PC-3 (cell line): Measurements from ENCODE around the gene ARHGEF28. TPM values are rescaled to one million over a fixed set of nuclear protein-coding genes. Genes with fewer than 3 reads are reported as not detected.
A peak's percentile ranks its signal among the peaks of the same experiment; 100 is the strongest.

Experiments
- ATAC-seq: fragments of 200-7000 bp; cut with Tn5 transposase; 2 replicates; pipeline ENCODE4 v1.9.1; 2020; ENCODE audit warnings: mild to moderate bottlenecking, moderate library complexity
- BruUV-seq: library from RNA; stranded (reverse); fragments of 400-500 nt; replicated peaks from 2 replicates; lab custom pipeline; 2021; lab: Mats Ljungman, UMichigan
- CTCF ChIA-PET: fragments of 300-600 bp; sonication (Branson Sonifier 250); formaldehyde crosslinking; loops from one replicate; lab custom pipeline; 2022; ENCODE audit warnings: antibody characterized with exemption; lab: Charles Lee
- POLR2A ChIA-PET: fragments of 300-600 bp; sonication (Branson Sonifier 250); formaldehyde crosslinking; loops from one replicate; lab custom pipeline; 2022; ENCODE audit warnings: antibody characterized with exemption; ENCODE audit not compliant: unreplicated experiment; lab: Charles Lee
- DNase-seq: peaks from one replicate; pipeline ENCODE4 v3.0.0-alpha.2; 2015
- H2AFZ ChIP-seq: fragments of 300-600 bp; sonication (generic); 2 replicates; pipeline ENCODE4 v1.6.0; 2016; ENCODE audit warnings: antibody characterized with exemption, low read length
- H3F3A ChIP-seq: fragments of 300-600 bp; sonication (generic); one replicate; pipeline ENCODE4 v1.6.0; 2017; ENCODE audit warnings: antibody characterized with exemption, low read length, control low read depth, mild to moderate bottlenecking; ENCODE audit not compliant: unreplicated experiment
- H3K27ac ChIP-seq: fragments of 300-600 bp; sonication (generic); 2 replicates; pipeline ENCODE4 v1.5.1; 2016; ENCODE audit warnings: mild to moderate bottlenecking, low read length
- H3K27me3 ChIP-seq: fragments of 300-600 bp; sonication (generic); 2 replicates; pipeline ENCODE4 v1.6.1; 2016; ENCODE audit warnings: low read length, mixed read lengths
- H3K36me3 ChIP-seq: fragments of 300-600 bp; sonication (generic); 2 replicates; pipeline ENCODE4 v1.6.1; 2016; ENCODE audit warnings: low read depth, mixed run types, low read length, mixed read lengths
- H3K4me1 ChIP-seq: fragments of 300-600 bp; sonication (generic); 2 replicates; pipeline ENCODE4 v1.5.1; 2016; ENCODE audit warnings: low read length; ENCODE audit not compliant: insufficient read depth
- H3K4me2 ChIP-seq: fragments of 300-600 bp; sonication (generic); 2 replicates; pipeline ENCODE4 v1.6.0; 2016; ENCODE audit warnings: low read length
- H3K4me3 ChIP-seq: fragments of 300-600 bp; sonication (generic); 2 replicates; pipeline ENCODE4 v1.5.1; 2016; ENCODE audit warnings: mild to moderate bottlenecking, low read length, mixed read lengths
- H3K79me2 ChIP-seq: fragments of 300-600 bp; sonication (generic); 2 replicates; pipeline ENCODE4 v1.6.1; 2017; ENCODE audit warnings: low read length, mixed read lengths
- H3K9ac ChIP-seq: fragments of 300-600 bp; sonication (generic); 2 replicates; pipeline ENCODE4 v1.6.0; 2016; ENCODE audit warnings: mild to moderate bottlenecking, low read length
- H3K9me2 ChIP-seq: fragments of 300-600 bp; sonication (generic); replicated peaks from 2 replicates; pipeline ENCODE4 v1.6.1; 2016; ENCODE audit warnings: mixed run types, low read length, mixed read lengths
- H3K9me3 ChIP-seq: fragments of 300-600 bp; sonication (generic); 2 replicates; pipeline ENCODE4 v1.6.1; 2016; ENCODE audit warnings: low read length, mixed read lengths
- H4K20me1 ChIP-seq: fragments of 300-600 bp; sonication (generic); 2 replicates; pipeline ENCODE4 v1.6.1; 2016; ENCODE audit warnings: low read length, mixed read lengths
- EZH2 ChIP-seq: fragments of 300-600 bp; sonication (generic); IDR thresholded peaks from one replicate; pipeline ENCODE4 v1.6.1; 2017; ENCODE audit warnings: antibody characterized with exemption, mild to moderate bottlenecking, low read length; ENCODE audit not compliant: unreplicated experiment
- EZH2phosphoT487 ChIP-seq: fragments of 300-600 bp; sonication (generic); IDR thresholded peaks from 2 replicates; pipeline ENCODE4 v1.6.1; 2018; ENCODE audit warnings: mild to moderate bottlenecking, antibody characterized with exemption, low read length, borderline replicate concordance
- intact Hi-C: fragments of 100-400 bp; cut with micrococcal nuclease; formaldehyde crosslinking; loops from 2 replicates; pipeline ENCODE4 v1.9.0; 2023
- total RNA-seq: library from RNA; depleted of rRNA; stranded (reverse); fragments of >200 nt; gene quantifications from 2 replicates; pipeline ENCODE4 v1.2.3, GENCODE V29; 2014
- TF ChIP-seq, protein P1 (sequence below): fragments of 300-600 bp; sonication (generic); conservative IDR thresholded peaks from 2 replicates; pipeline ENCODE4 v1.5.1; 2017; ENCODE audit warnings: antibody characterized with exemption, low read depth, mild to moderate bottlenecking, low read length

The ARHGEF28 gene
- total RNA-seq, 1 experiment from 2014 or later: 24.2 TPM

GRCh38 chr5:73853091-73853490 lies 227.1 kb downstream of the ARHGEF28 start:
- no peak overlapping the region for H3K9ac ChIP-seq
- H3K4me3 ChIP-seq: no peak overlapping the region
- H3K27ac ChIP-seq: peak overlapping the region; percentile 64
- no peaks in the 10 kb centered on the region for H3K79me2 ChIP-seq
- no peaks in the 10 kb centered on the region for H3F3A ChIP-seq
- no peak overlapping the region for H2AFZ ChIP-seq
- ChIA-PET CTCF (no interaction called here), POLR2A (no interaction called here)
- DNase-seq (peak; percentile 77), ATAC-seq (peak; percentile 84)
- H3K36me3 ChIP-seq: no peaks in the 10 kb centered on the region
- no peaks in the 10 kb centered on the region for H3K27me3 ChIP-seq
- H3K9me3 ChIP-seq: no peaks in the 10 kb centered on the region
- TF ChIP-seq EZH2: no peak
- TF ChIP-seq, protein P1, sequence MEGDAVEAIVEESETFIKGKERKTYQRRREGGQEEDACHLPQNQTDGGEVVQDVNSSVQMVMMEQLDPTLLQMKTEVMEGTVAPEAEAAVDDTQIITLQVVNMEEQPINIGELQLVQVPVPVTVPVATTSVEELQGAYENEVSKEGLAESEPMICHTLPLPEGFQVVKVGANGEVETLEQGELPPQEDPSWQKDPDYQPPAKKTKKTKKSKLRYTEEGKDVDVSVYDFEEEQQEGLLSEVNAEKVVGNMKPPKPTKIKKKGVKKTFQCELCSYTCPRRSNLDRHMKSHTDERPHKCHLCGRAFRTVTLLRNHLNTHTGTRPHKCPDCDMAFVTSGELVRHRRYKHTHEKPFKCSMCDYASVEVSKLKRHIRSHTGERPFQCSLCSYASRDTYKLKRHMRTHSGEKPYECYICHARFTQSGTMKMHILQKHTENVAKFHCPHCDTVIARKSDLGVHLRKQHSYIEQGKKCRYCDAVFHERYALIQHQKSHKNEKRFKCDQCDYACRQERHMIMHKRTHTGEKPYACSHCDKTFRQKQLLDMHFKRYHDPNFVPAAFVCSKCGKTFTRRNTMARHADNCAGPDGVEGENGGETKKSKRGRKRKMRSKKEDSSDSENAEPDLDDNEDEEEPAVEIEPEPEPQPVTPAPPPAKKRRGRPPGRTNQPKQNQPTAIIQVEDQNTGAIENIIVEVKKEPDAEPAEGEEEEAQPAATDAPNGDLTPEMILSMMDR: no peak
- TF ChIP-seq EZH2phosphoT487: no peak
- peaks cover 14% of the 10 kb centered on the region for H3K4me1 ChIP-seq
- no peaks in the 10 kb centered on the region for H4K20me1 ChIP-seq
- peak overlapping the region; percentile 40; the same call in 1 of the 2 replicates for H3K4me2 ChIP-seq
- BruUV-seq: no TSS peak
- no peaks in the 10 kb centered on the region for H3K9me2 ChIP-seq
- intact Hi-C loops: no loop called here

DNA sequence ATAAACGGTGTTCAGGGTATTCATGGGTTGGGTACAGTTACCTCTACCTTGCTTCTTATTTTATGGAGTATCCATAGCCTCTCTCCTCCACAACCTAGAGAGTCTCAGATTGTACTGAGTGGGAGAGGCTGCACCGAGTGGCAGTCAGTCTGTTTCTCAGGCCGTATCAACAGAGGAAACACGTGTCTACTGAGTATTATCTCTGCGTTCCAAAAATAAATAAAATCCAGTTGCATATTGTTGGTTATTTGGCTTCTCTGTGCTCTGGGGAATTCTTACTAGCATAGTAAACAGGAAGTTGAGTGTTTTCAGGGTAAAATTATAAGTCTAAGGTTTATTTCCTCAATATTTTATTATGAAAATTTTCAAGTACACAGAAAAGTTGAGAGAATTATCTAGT lies 231.0 kb downstream of the ARHGEF28 start:
- Histone ChIP-seq H3K9me3 (no peaks in the 10 kb centered on the region), H3K36me3 (no peaks in the 10 kb centered on the region), H3K4me1 (peaks cover 14% of the 10 kb centered on the region), H3K9me2 (no peaks in the 10 kb centered on the region), H3K79me2 (no peaks in the 10 kb centered on the region), H3K9ac (no peak overlapping the region), H4K20me1 (no peaks in the 10 kb centered on the region), H3F3A (no peaks in the 10 kb centered on the region), H3K27me3 (no peaks in the 10 kb centered on the region), H3K4me2 (no peak overlapping the region), H3K27ac (no peak overlapping the region), H2AFZ (no peak overlapping the region), H3K4me3 (no peak overlapping the region)
- no TSS peak for BruUV-seq
- ChIA-PET CTCF (no interaction called here), POLR2A (no interaction called here)
- intact Hi-C loops: no loop called here
- ATAC-seq (no peak), DNase-seq (no peak)
- no peak for TF ChIP-seq EZH2phosphoT487
- TF ChIP-seq, protein P1: no peak
- no peak for TF ChIP-seq EZH2

DNA sequence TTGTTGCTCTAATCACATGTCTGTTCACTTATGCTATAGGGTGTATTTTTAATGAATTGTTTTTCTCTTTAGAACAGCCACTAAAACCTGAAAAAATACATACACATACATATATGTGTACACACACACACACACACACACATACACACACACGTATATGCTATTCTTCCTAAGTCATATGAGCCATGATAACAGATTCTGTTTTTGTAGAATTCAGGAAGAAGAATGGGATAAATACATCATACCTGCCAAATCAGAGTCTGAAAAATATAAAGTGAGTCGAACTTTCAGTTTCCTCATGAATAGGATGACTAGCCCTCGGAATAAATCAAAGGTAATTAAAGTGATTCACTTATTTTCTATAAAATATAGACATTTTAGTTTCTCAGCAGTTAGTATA lies 231.4 kb downstream of the ARHGEF28 start:
- H3K9ac ChIP-seq: no peak overlapping the region
- ATAC-seq (no peak), DNase-seq (no peak)
- TF ChIP-seq EZH2 (no peak), EZH2phosphoT487 (no peak)
- TF ChIP-seq, protein P1: no peak
- ChIA-PET CTCF (no interaction called here), POLR2A (no interaction called here)
- no peaks in the 10 kb centered on the region for H3K27me3 ChIP-seq
- H3K9me2 ChIP-seq: no peaks in the 10 kb centered on the region
- no peaks in the 10 kb centered on the region for H4K20me1 ChIP-seq
- H3K27ac ChIP-seq: no peak overlapping the region
- H2AFZ ChIP-seq: no peak overlapping the region
- H3K79me2 ChIP-seq: no peaks in the 10 kb centered on the region
- H3F3A ChIP-seq: no peaks in the 10 kb centered on the region
- intact Hi-C loops: no loop called here
- no peak overlapping the region for H3K4me3 ChIP-seq
- H3K4me1 ChIP-seq: peaks cover 11% of the 10 kb centered on the region
- H3K4me2 ChIP-seq: no peak overlapping the region
- no peaks in the 10 kb centered on the region for H3K36me3 ChIP-seq
- BruUV-seq: no TSS peak
- no peaks in the 10 kb centered on the region for H3K9me3 ChIP-seq
